ENCODE results near the gene CDK5RAP3. TPM values are rescaled to one million over a fixed set of nuclear protein-coding genes. Genes with fewer than 3 reads are reported as not detected.

Gene CDK5RAP3
- total and polyA plus RNA-seq, 2 of the 13 experiments (the other 11 are each of a cell fraction or from before 2014, with no cell fraction given): 128 to 154 TPM

GRCh38 chr17:47970725-47971499 lies at the start of gene CDK5RAP3 (continued):
- TF ChIP-seq TAF1 (CRISPR knock-in tag; IDR thresholded peaks at IDR 0.05): peak; percentile 92
- TF ChIP-seq, protein P1, sequence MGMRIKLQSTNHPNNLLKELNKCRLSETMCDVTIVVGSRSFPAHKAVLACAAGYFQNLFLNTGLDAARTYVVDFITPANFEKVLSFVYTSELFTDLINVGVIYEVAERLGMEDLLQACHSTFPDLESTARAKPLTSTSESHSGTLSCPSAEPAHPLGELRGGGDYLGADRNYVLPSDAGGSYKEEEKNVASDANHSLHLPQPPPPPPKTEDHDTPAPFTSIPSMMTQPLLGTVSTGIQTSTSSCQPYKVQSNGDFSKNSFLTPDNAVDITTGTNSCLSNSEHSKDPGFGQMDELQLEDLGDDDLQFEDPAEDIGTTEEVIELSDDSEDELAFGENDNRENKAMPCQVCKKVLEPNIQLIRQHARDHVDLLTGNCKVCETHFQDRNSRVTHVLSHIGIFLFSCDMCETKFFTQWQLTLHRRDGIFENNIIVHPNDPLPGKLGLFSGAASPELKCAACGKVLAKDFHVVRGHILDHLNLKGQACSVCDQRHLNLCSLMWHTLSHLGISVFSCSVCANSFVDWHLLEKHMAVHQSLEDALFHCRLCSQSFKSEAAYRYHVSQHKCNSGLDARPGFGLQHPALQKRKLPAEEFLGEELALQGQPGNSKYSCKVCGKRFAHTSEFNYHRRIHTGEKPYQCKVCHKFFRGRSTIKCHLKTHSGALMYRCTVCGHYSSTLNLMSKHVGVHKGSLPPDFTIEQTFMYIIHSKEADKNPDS (CRISPR knock-in tag; IDR thresholded peaks at IDR 0.05): peak; percentile 94; the same call in 1 of the 2 replicates
- TF ChIP-seq ZNF512B (CRISPR knock-in tag; IDR thresholded peaks at IDR 0.05; ENCODE audit: borderline replicate concordance): peak; percentile 35; the same call in 1 of the 2 replicates
- TF ChIP-seq ZNF879 (CRISPR knock-in tag; IDR thresholded peaks at IDR 0.05): peak; percentile 86; the same call in 1 of the 2 replicates
- TF ChIP-seq, protein P2, sequence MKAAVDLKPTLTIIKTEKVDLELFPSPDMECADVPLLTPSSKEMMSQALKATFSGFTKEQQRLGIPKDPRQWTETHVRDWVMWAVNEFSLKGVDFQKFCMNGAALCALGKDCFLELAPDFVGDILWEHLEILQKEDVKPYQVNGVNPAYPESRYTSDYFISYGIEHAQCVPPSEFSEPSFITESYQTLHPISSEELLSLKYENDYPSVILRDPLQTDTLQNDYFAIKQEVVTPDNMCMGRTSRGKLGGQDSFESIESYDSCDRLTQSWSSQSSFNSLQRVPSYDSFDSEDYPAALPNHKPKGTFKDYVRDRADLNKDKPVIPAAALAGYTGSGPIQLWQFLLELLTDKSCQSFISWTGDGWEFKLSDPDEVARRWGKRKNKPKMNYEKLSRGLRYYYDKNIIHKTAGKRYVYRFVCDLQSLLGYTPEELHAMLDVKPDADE (CRISPR knock-in tag; IDR thresholded peaks at IDR 0.05): peak; percentile 59; the same call in 1 of the 2 replicates
- no peak for TF ChIP-seq HNF1A (IDR thresholded peaks at IDR 0.05; ENCODE audit: low read depth)
- TF ChIP-seq HNF1A (CRISPR knock-in tag; IDR thresholded peaks at IDR 0.05; ENCODE audit: borderline replicate concordance): peak; percentile 53
- TF ChIP-seq DMAP1 (CRISPR knock-in tag; IDR thresholded peaks at IDR 0.05): peak; percentile 92
- TF ChIP-seq NFIC (IDR thresholded peaks at IDR 0.05; ENCODE audit: low read length): no peak
- no peak for TF ChIP-seq NCOA5 (CRISPR knock-in tag; IDR thresholded peaks at IDR 0.05)
- no peak for TF ChIP-seq ATRX (CRISPR knock-in tag; IDR thresholded peaks at IDR 0.05; ENCODE audit: borderline replicate concordance)
- TF ChIP-seq ZNF775 (CRISPR knock-in tag; IDR thresholded peaks at IDR 0.05; ENCODE audit: borderline replicate concordance): no peak
- peak; percentile 94 for TF ChIP-seq KAT8 (CRISPR knock-in tag; IDR thresholded peaks at IDR 0.05)
- peak; percentile 77 for TF ChIP-seq TARDBP (CRISPR knock-in tag; IDR thresholded peaks at IDR 0.05)
- TF ChIP-seq ZNF430 (CRISPR knock-in tag; IDR thresholded peaks at IDR 0.05): peak; percentile 92
- TF ChIP-seq, protein P3, sequence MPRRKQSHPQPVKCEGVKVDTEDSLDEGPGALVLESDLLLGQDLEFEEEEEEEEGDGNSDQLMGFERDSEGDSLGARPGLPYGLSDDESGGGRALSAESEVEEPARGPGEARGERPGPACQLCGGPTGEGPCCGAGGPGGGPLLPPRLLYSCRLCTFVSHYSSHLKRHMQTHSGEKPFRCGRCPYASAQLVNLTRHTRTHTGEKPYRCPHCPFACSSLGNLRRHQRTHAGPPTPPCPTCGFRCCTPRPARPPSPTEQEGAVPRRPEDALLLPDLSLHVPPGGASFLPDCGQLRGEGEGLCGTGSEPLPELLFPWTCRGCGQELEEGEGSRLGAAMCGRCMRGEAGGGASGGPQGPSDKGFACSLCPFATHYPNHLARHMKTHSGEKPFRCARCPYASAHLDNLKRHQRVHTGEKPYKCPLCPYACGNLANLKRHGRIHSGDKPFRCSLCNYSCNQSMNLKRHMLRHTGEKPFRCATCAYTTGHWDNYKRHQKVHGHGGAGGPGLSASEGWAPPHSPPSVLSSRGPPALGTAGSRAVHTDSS (CRISPR knock-in tag; conservative IDR thresholded peaks at IDR 0.05): no peak
- TF ChIP-seq TEAD2 (CRISPR knock-in tag; IDR thresholded peaks at IDR 0.05): peak; percentile 62; the same call in 1 of the 2 replicates
